ENCODE results near the gene GFOD2. TPM values are rescaled to one million over a fixed set of nuclear protein-coding genes. Genes with fewer than 3 reads are reported as not detected.

Gene GFOD2
- total and polyA plus RNA-seq, 3 donors from 2014 or later = 18.0 to 23.0 (median 20.4) TPM

DNA sequence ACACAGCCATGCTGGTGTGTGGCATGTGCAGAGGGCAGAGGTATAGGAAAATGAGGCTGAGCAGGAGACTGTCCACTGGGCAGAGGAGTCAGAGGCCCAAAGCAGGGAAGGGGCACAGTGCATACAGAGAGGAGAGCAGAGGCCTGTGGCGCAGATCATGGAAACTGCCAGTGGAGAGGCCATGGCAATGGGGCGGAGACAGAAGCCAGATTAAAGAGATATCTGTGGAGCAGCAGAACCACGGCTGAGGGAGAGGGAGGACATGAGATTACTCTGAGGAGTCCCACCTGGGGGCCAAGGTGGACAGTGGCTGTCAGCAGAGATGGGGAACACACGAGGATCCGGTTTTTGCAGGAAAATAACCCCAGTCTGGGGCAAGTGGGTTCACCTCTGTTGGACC lies 44.0 kb upstream of the GFOD2 start:
- intact Hi-C loops (cut with DNase I; ENCODE audit: low total_unique reads) = no loop called here
- TF ChIP-seq, protein P1, sequence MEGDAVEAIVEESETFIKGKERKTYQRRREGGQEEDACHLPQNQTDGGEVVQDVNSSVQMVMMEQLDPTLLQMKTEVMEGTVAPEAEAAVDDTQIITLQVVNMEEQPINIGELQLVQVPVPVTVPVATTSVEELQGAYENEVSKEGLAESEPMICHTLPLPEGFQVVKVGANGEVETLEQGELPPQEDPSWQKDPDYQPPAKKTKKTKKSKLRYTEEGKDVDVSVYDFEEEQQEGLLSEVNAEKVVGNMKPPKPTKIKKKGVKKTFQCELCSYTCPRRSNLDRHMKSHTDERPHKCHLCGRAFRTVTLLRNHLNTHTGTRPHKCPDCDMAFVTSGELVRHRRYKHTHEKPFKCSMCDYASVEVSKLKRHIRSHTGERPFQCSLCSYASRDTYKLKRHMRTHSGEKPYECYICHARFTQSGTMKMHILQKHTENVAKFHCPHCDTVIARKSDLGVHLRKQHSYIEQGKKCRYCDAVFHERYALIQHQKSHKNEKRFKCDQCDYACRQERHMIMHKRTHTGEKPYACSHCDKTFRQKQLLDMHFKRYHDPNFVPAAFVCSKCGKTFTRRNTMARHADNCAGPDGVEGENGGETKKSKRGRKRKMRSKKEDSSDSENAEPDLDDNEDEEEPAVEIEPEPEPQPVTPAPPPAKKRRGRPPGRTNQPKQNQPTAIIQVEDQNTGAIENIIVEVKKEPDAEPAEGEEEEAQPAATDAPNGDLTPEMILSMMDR (IDR thresholded peaks at IDR 0.05) = no peak
- TF ChIP-seq POLR2A (IDR thresholded peaks at IDR 0.05) = no peak
- Histone ChIP-seq H3K4me1 (no peaks in the 10 kb centered on the region), H3K9me3 (no peaks in the 10 kb centered on the region), H3K27me3 (no peaks in the 10 kb centered on the region), H3K4me3 (no peak overlapping the region), H3K36me3 (ENCODE audit: low read depth, missing control alignments) (no peaks in the 10 kb centered on the region), H3K27ac (no peak overlapping the region)
- WGBS, 2 donors = 91 to 92% methylated on average over 5 of the region's 5 CpGs
- DNase-seq = no peak

DNA sequence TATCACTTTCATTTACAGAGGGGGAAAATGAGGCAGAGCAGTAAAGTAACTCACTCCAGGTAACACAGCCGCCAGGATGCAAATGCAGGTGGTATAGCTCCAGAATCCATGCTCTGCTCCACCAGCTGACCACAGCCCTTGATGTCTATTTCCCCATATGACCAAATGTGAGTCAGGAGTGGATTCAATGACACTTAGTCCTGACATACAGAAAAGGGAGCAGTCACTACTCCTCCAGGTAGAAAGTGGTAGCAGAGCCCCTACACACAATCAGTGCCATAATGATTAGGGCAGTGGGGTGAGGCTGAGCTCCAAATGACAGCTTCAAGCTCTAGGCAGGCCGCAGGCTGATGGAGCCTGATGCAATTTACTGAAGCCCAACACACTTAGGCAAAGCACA lies 43.3 kb upstream of the GFOD2 start:
- H3K36me3 ChIP-seq (ENCODE audit: low read depth, missing control alignments) = no peaks in the 10 kb centered on the region
- 97 to 98% methylated on average over 2 of the region's 2 CpGs for WGBS, 2 donors
- intact Hi-C loops (cut with DNase I; ENCODE audit: low total_unique reads) = no loop called here

DNA sequence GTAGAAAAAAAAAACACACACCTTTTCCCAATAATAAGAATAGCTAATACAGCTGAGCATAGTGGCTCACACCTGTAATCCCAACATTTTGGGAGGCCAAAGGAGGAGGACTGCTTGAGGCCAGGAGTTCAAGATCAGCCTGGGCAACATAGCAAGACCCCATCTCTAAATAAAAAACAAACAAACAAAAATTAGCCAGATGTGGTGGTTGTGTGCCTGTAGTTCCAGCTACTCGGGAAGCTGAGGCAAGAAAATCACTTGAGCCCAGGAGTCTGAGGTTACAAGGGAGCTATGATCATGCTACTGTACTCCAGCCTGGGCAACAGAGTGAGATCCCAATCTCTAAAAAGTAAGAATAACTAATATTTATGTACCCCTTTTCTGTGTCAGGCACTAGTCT lies 42.8 kb upstream of the GFOD2 start:
- TF ChIP-seq POLR2A (IDR thresholded peaks at IDR 0.05) = no peak
- TF ChIP-seq, protein P1 (IDR thresholded peaks at IDR 0.05) = no peak
- Histone ChIP-seq H3K4me1 (no peaks in the 10 kb centered on the region), H3K27ac (no peak overlapping the region), H3K4me3 (no peak overlapping the region), H3K36me3 (ENCODE audit: low read depth, missing control alignments) (no peaks in the 10 kb centered on the region), H3K9me3 (no peaks in the 10 kb centered on the region), H3K27me3 (no peaks in the 10 kb centered on the region)
- DNase-seq = no peak
- WGBS, 2 donors = 92 to 100% methylated on average over 1 of the region's 1 CpG
- intact Hi-C loops (cut with DNase I; ENCODE audit: low total_unique reads) = no loop called here

More for the DNA sequence above, 43.3 kb upstream of the GFOD2 start:
- Histone ChIP-seq H3K9me3 (no peaks in the 10 kb centered on the region), H3K27ac (no peak overlapping the region), H3K27me3 (no peaks in the 10 kb centered on the region), H3K4me1 (no peaks in the 10 kb centered on the region), H3K4me3 (no peak overlapping the region)
- no peak for DNase-seq
- TF ChIP-seq POLR2A (IDR thresholded peaks at IDR 0.05) = no peak
- TF ChIP-seq, protein P1 (IDR thresholded peaks at IDR 0.05) = no peak

DNA sequence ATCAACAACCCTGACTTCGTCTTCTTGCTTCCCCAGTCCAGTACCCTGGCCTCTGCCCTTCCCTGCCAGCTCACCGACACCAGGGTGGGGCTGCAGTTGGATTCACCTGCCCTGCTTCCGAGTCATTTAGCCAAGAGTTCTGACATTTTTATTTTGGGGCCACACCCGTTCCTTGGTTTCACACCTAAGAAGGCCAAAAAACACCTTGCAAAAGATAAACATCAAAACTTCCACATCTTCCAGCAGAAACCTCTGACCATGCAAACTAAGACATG lies 41.8 kb upstream of the GFOD2 start:
- Histone ChIP-seq H3K27ac (no peak overlapping the region), H3K4me3 (no peak overlapping the region), H3K36me3 (ENCODE audit: low read depth, missing control alignments) (no peaks in the 10 kb centered on the region), H3K9me3 (no peaks in the 10 kb centered on the region), H3K4me1 (no peaks in the 10 kb centered on the region), H3K27me3 (no peaks in the 10 kb centered on the region)
- no peak for TF ChIP-seq POLR2A (IDR thresholded peaks at IDR 0.05)
- TF ChIP-seq, protein P1 (IDR thresholded peaks at IDR 0.05) = no peak
- intact Hi-C loops (cut with DNase I; ENCODE audit: low total_unique reads) = no loop called here
- DNase-seq = no peak
- WGBS, 2 donors = 87 to 94% methylated on average over 4 of the region's 4 CpGs

DNA sequence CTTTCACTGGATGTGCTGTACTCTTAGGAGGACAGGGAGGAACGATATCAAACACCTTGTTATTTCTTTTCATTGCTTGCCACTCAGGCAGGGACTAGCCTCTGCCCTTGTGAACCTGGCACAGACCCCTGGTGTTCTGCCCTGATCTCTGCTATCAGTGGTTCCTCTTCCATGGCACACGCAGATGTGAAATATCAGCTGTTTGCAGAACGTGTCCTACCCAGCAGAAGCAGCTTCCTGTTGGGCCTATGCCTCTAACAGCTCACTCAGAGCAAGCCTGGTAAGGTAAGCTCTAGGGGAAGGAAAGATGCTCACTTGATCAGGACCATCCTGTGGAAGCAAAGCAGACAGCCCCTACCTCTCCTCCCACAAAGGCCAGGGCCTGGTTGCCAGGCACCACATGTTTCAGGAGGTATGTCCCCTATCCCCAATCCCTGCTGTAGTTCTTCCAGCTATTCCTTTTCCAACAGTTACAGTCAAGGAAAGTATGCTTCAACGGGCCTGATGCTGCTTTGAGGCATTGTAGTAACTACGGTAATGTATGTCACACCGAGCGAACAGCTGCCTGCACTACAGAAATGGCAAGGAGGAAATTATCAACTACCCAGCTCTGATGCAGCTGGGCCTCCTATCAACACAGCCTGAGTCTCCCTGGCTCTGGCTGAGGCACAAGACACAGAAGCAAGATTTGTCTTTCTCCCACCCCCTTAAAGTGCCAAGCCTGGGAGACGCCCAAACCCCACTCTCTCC lies 41.3 kb upstream of the GFOD2 start:
- H3K36me3 ChIP-seq (ENCODE audit: low read depth, missing control alignments) = no peaks in the 10 kb centered on the region
- H3K27ac ChIP-seq = no peak overlapping the region
- TF ChIP-seq, protein P1 (IDR thresholded peaks at IDR 0.05) = no peak
- no peak for TF ChIP-seq POLR2A (IDR thresholded peaks at IDR 0.05)
- intact Hi-C loops (cut with DNase I; ENCODE audit: low total_unique reads) = no loop called here
- DNase-seq = no peak
- H3K4me3 ChIP-seq = no peak overlapping the region
- no peaks in the 10 kb centered on the region for H3K9me3 ChIP-seq
- H3K4me1 ChIP-seq = no peaks in the 10 kb centered on the region
- H3K27me3 ChIP-seq = no peaks in the 10 kb centered on the region
- 70 to 72% methylated on average over 8 of the region's 8 CpGs for WGBS, 2 donors
